Femur (tissue), 1 donor: ENCODE data around the gene AMBRA1.
A peak's percentile ranks its signal among the peaks of the same experiment; 100 is the strongest.

Source experiments
- DNase-seq: peaks from one replicate; pipeline ENCODE4 v3.0.0-alpha.2; 2017

AMBRA1 gene

GRCh38 chr11:46593550-46594373, at the start of gene AMBRA1:
Gene AMBRA1 (minus strand): TSS chr11:46594023. CDS start chr11:46548380, 45,643 bp downstream.
- peak; percentile 93 for DNase-seq

- DNase-seq: no peak
Measured at GRCh38 chr11:46643531-46643930, 49.7 kb upstream of the AMBRA1 start.

- DNase-seq: no peak
Measured at GRCh38 chr11:46642627-46643335, 49.0 kb upstream of the AMBRA1 start.

GRCh38 chr11:46641639-46642038, 47.8 kb upstream of the AMBRA1 start:
- DNase-seq: no peak

GRCh38 chr11:46640036-46640788, 46.4 kb upstream of the AMBRA1 start:
- no peak for DNase-seq

- DNase-seq: no peak
Measured at GRCh38 chr11:46639197-46639839, 45.5 kb upstream of the AMBRA1 start.

GRCh38 chr11:46637546-46637945, 43.7 kb upstream of the AMBRA1 start:
- no peak for DNase-seq

- no peak for DNase-seq
Measured at GRCh38 chr11:46635557-46636139, 41.8 kb upstream of the AMBRA1 start.

- DNase-seq: no peak
Measured at GRCh38 chr11:46633291-46634217, 39.7 kb upstream of the AMBRA1 start.

GRCh38 chr11:46632502-46632901, 38.7 kb upstream of the AMBRA1 start:
- DNase-seq: no peak

GRCh38 chr11:46631676-46632075, 37.9 kb upstream of the AMBRA1 start:
- no peak for DNase-seq

- DNase-seq: no peak
Measured at GRCh38 chr11:46630237-46630636, 36.4 kb upstream of the AMBRA1 start.

GRCh38 chr11:46628961-46629360, 35.1 kb upstream of the AMBRA1 start:
- no peak for DNase-seq

GRCh38 chr11:46625406-46625805, 31.6 kb upstream of the AMBRA1 start:
- no peak for DNase-seq

- DNase-seq: no peak
Measured at GRCh38 chr11:46618837-46619236, 25.0 kb upstream of the AMBRA1 start.

GRCh38 chr11:46617972-46618314, 24.1 kb upstream of the AMBRA1 start:
- DNase-seq: no peak

GRCh38 chr11:46617134-46617971, 23.5 kb upstream of the AMBRA1 start, which contains the start of the genes ATG13 and HARBI1:
Gene ATG13 (plus strand): TSS chr11:46617553. CDS start chr11:46644292, 26,739 bp downstream.
Gene HARBI1 (minus strand): TSS chr11:46617227. CDS start chr11:46616237, 990 bp downstream.
- DNase-seq: peak; percentile 94

- DNase-seq: no peak
Measured at GRCh38 chr11:46616551-46617133, 22.8 kb upstream of the AMBRA1 start.

- DNase-seq: no peak
Measured at GRCh38 chr11:46615756-46616155, 21.9 kb upstream of the AMBRA1 start.

GRCh38 chr11:46612326-46612725, 18.5 kb upstream of the AMBRA1 start:
- DNase-seq: no peak
